HepG2 (cell line): ENCODE data around the gene OAF. TPM values are rescaled to one million over a fixed set of nuclear protein-coding genes. Genes with fewer than 3 reads are reported as not detected.
A peak's percentile ranks its signal among the peaks of the same experiment; 100 is the strongest.

Source experiments
- ATF5 ChIP-seq: sonication (generic); formaldehyde crosslinking; IDR thresholded peaks from 2 replicates; pipeline ENCODE4 v1.4.0; 2020; ENCODE audit warnings: mild to moderate bottlenecking, low read depth, missing genetic modification reagents
- ELF1 ChIP-seq: sonication (generic); formaldehyde crosslinking; IDR thresholded peaks from 2 replicates; pipeline ENCODE4 v1.4.0; 2020; ENCODE audit warnings: missing genetic modification reagents
- GFI1 ChIP-seq: sonication (generic); formaldehyde crosslinking; IDR thresholded peaks from 2 replicates; pipeline ENCODE4 v1.5.0; 2020; ENCODE audit warnings: missing genetic modification reagents, mild to moderate bottlenecking, borderline replicate concordance
- HDAC2 ChIP-seq: sonication (generic); formaldehyde crosslinking; IDR thresholded peaks from 2 replicates; pipeline ENCODE4 v1.4.0; 2020; ENCODE audit warnings: missing genetic modification reagents
- NCOA5 ChIP-seq: sonication (generic); formaldehyde crosslinking; IDR thresholded peaks from 2 replicates; pipeline ENCODE4 v1.4.0; 2020; ENCODE audit warnings: missing genetic modification reagents
- POLR2AphosphoS5 ChIP-seq: IDR thresholded peaks from 2 replicates; pipeline ENCODE4 v1.6.1; 2012; ENCODE audit warnings: low read depth, low read length
- POLR2G ChIP-seq: fragments of 200-400 bp; formaldehyde crosslinking; IDR thresholded peaks from 2 replicates; pipeline ENCODE4 v1.6.1; 2018; ENCODE audit warnings: mild to moderate bottlenecking, low read depth, low read length, moderate library complexity
- SMARCC2 ChIP-seq: fragments of 450-650 bp; IDR thresholded peaks from 2 replicates; pipeline ENCODE4 v1.6.1; 2017; ENCODE audit warnings: antibody characterized with exemption, mild to moderate bottlenecking
- SNAPC4 ChIP-seq: sonication (generic); formaldehyde crosslinking; IDR thresholded peaks from 2 replicates; pipeline ENCODE4 v1.4.0; 2020; ENCODE audit warnings: mild to moderate bottlenecking, missing genetic modification reagents
- TAF1 ChIP-seq: sonication (generic); formaldehyde crosslinking; IDR thresholded peaks from 2 replicates; pipeline ENCODE4 v1.4.0; 2020; ENCODE audit warnings: missing genetic modification reagents
- ZNF337 ChIP-seq: sonication (generic); formaldehyde crosslinking; IDR thresholded peaks from 2 replicates; pipeline ENCODE4 v1.5.1; 2020; ENCODE audit warnings: missing genetic modification reagents, low read depth, mild to moderate bottlenecking, borderline replicate concordance
- polyA plus RNA-seq, 8 experiments: library from polyadenylated mRNA; depleted of rRNA in 3 of 8; stranded (reverse) in 7 of 8; unstranded in 1 of 8; fragments of >200 nt; fragmentation: Illumina TruSeq in 4 of 8; extraction: Trizol in 4 of 8; gene quantifications; 2 replicates each; pipeline versions ENCODE4 v1.2.1 to v1.2.3, GENCODE V29; 2011 to 2016; ENCODE audit warnings: low read depth in 4 of 8, missing spikeins in 1 of 8, mixed read lengths in 1 of 8; ENCODE audit not compliant: insufficient read depth in 1 of 8
- total RNA-seq, 5 experiments: library from RNA; depleted of rRNA; stranded (reverse); fragments of >200 nt; fragmentation: Illumina TruSeq; extraction: Trizol; gene quantifications; 2 replicates each; pipeline ENCODE4 v1.2.3, GENCODE V29; 2016; ENCODE audit warnings: low read depth in 1 of 5
- TF ChIP-seq, protein P1 (sequence below): sonication (generic); formaldehyde crosslinking; conservative IDR thresholded peaks from 2 replicates; pipeline ENCODE4 v1.4.0; 2020; ENCODE audit warnings: mild to moderate bottlenecking, missing genetic modification reagents, moderate library complexity
- TF ChIP-seq, protein P2 (sequence below), 2 experiments: IDR thresholded peaks; 2 replicates each; pipeline ENCODE4 v1.6.1; 2011 to 2012; ENCODE audit warnings: low read length in 2 of 2, borderline replicate concordance in 1 of 2, low read depth in 1 of 2, mild to moderate bottlenecking in 1 of 2, moderate library complexity in 1 of 2

Gene OAF
- total and polyA plus RNA-seq, 2 of the 13 experiments (the other 11 are each of a cell fraction or from before 2014, with no cell fraction given) = 63.7 to 94.6 TPM

DNA sequence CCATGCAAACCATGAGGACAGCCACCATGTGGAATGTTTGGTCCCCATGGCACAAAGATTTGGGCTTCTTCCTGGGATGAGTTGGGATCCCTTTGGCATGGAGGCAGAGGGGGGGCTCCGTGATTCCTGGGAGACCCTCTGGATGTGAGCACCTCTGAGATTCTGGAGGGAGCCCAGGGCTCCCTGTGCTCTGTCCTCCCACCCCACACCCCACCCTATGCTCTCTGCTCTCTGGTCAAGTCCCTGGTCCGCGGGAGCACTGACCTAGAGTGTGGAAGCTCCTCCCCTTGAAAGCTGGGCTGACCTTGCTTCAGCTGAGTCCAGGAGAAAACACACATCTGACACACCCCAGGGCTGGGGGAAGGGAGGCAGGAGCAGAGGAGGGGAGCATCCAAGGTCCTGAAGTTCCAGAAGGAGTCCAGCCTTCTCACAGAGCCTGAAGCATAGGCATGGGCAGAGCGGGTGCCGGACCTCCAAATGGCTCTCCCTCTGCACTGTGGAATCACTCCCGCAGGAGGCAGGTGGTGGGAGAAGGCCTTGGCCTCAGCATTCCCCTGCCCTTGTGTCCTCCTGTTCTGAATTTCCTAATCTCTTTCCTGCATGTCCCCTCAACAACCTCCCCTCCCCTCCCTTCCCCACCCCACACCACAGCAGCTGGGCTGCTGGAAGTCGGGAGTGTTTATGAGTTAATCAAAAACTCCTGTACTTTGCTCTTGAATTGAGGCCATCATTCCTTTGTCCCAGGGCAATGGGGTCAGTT lies 25.7 kb upstream of the OAF start (continued):
- TF ChIP-seq, protein P1, sequence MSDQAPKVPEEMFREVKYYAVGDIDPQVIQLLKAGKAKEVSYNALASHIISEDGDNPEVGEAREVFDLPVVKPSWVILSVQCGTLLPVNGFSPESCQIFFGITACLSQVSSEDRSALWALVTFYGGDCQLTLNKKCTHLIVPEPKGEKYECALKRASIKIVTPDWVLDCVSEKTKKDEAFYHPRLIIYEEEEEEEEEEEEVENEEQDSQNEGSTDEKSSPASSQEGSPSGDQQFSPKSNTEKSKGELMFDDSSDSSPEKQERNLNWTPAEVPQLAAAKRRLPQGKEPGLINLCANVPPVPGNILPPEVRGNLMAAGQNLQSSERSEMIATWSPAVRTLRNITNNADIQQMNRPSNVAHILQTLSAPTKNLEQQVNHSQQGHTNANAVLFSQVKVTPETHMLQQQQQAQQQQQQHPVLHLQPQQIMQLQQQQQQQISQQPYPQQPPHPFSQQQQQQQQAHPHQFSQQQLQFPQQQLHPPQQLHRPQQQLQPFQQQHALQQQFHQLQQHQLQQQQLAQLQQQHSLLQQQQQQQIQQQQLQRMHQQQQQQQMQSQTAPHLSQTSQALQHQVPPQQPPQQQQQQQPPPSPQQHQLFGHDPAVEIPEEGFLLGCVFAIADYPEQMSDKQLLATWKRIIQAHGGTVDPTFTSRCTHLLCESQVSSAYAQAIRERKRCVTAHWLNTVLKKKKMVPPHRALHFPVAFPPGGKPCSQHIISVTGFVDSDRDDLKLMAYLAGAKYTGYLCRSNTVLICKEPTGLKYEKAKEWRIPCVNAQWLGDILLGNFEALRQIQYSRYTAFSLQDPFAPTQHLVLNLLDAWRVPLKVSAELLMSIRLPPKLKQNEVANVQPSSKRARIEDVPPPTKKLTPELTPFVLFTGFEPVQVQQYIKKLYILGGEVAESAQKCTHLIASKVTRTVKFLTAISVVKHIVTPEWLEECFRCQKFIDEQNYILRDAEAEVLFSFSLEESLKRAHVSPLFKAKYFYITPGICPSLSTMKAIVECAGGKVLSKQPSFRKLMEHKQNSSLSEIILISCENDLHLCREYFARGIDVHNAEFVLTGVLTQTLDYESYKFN (CRISPR knock-in tag) = peak; percentile 92
- TF ChIP-seq ZNF337 (CRISPR knock-in tag) (no peak), HDAC2 (CRISPR knock-in tag) (peak; percentile 64), ATF5 (CRISPR knock-in tag) (no peak), TAF1 (CRISPR knock-in tag) (peak; percentile 40), ELF1 (peak; percentile 45; the same call in 1 of the 2 replicates), POLR2G (peak; percentile 80), NCOA5 (CRISPR knock-in tag) (no peak), POLR2AphosphoS5 (peak; percentile 77), SMARCC2 (no peak), SNAPC4 (CRISPR knock-in tag) (no peak), GFI1 (CRISPR knock-in tag) (peak; percentile 79; the same call in 1 of the 2 replicates)
- TF ChIP-seq, protein P2, sequence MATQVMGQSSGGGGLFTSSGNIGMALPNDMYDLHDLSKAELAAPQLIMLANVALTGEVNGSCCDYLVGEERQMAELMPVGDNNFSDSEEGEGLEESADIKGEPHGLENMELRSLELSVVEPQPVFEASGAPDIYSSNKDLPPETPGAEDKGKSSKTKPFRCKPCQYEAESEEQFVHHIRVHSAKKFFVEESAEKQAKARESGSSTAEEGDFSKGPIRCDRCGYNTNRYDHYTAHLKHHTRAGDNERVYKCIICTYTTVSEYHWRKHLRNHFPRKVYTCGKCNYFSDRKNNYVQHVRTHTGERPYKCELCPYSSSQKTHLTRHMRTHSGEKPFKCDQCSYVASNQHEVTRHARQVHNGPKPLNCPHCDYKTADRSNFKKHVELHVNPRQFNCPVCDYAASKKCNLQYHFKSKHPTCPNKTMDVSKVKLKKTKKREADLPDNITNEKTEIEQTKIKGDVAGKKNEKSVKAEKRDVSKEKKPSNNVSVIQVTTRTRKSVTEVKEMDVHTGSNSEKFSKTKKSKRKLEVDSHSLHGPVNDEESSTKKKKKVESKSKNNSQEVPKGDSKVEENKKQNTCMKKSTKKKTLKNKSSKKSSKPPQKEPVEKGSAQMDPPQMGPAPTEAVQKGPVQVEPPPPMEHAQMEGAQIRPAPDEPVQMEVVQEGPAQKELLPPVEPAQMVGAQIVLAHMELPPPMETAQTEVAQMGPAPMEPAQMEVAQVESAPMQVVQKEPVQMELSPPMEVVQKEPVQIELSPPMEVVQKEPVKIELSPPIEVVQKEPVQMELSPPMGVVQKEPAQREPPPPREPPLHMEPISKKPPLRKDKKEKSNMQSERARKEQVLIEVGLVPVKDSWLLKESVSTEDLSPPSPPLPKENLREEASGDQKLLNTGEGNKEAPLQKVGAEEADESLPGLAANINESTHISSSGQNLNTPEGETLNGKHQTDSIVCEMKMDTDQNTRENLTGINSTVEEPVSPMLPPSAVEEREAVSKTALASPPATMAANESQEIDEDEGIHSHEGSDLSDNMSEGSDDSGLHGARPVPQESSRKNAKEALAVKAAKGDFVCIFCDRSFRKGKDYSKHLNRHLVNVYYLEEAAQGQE (IDR thresholded peaks at IDR 0.05; ENCODE audit: borderline replicate concordance in 1 of 2, low read depth in 1 of 2, low read length in 2 of 2) = peak; percentile 3 to 71
